Suppressor macrophage treated with lipopolysaccharide for 4 hours (primary cell): ENCODE data around the gene KLF17.
A peak's percentile ranks its signal among the peaks of the same experiment; 100 is the strongest.

Experiments
- DNase-seq: peaks from one replicate; pipeline ENCODE4 v3.0.0-alpha.2; 2020

KLF17 gene

GRCh38 chr1:44118682-44119081 is at the start of gene KLF17:
Gene KLF17, plus strand, starts transcription at chr1:44118821. Its CDS starts 87 bp downstream, at chr1:44118908.
- no peak for DNase-seq

- peak; percentile 34 for DNase-seq
Observed at GRCh38 chr1:44071461-44071860, 47.2 kb upstream of the KLF17 start.

GRCh38 chr1:44072204-44072603 is 46.4 kb upstream of the KLF17 start:
- DNase-seq, result peak; percentile 74

- DNase-seq, result peak; percentile 50
Observed at GRCh38 chr1:44072821-44073220, 45.8 kb upstream of the KLF17 start.

- no peak for DNase-seq
Observed at GRCh38 chr1:44073528-44073927, 45.1 kb upstream of the KLF17 start.

GRCh38 chr1:44074415-44074814 is 44.2 kb upstream of the KLF17 start:
- DNase-seq, result no peak

GRCh38 chr1:44076066-44076465 is 42.6 kb upstream of the KLF17 start:
- no peak for DNase-seq

GRCh38 chr1:44077421-44077820 is 41.2 kb upstream of the KLF17 start:
- no peak for DNase-seq

- no peak for DNase-seq
Observed at GRCh38 chr1:44078104-44078503, 40.5 kb upstream of the KLF17 start.

GRCh38 chr1:44079566-44079965 is 39.1 kb upstream of the KLF17 start:
- DNase-seq, result no peak

- no peak for DNase-seq
Observed at GRCh38 chr1:44084998-44085675, 33.5 kb upstream of the KLF17 start.

- no peak for DNase-seq
Observed at GRCh38 chr1:44086692-44087474, 31.7 kb upstream of the KLF17 start.

- DNase-seq, result no peak
Observed at GRCh38 chr1:44089371-44090048, 29.1 kb upstream of the KLF17 start.

GRCh38 chr1:44090429-44091252 is 28.0 kb upstream of the KLF17 start:
- no peak for DNase-seq

GRCh38 chr1:44094047-44094446 is 24.6 kb upstream of the KLF17 start:
- DNase-seq, result no peak

- no peak for DNase-seq
Observed at GRCh38 chr1:44100183-44100868, 18.3 kb upstream of the KLF17 start.

- no peak for DNase-seq
Observed at GRCh38 chr1:44101328-44101727, 17.3 kb upstream of the KLF17 start.

GRCh38 chr1:44103270-44104131 is 15.1 kb upstream of the KLF17 start:
- no peak for DNase-seq

- no peak for DNase-seq
Observed at GRCh38 chr1:44105810-44106209, 12.8 kb upstream of the KLF17 start.

- DNase-seq, result peak; percentile 35
Observed at GRCh38 chr1:44108241-44108640, 10.4 kb upstream of the KLF17 start.

GRCh38 chr1:44108971-44109370 is 9.7 kb upstream of the KLF17 start:
- no peak for DNase-seq
